Astrocyte (in vitro differentiated cells and primary cell): ENCODE data around the gene RUNX1.

Source experiments
- CTCF ChIP-seq: IDR thresholded peaks from 2 replicates; pipeline ENCODE4 v1.5.1; 2011; ENCODE audit warnings: low read depth, mild to moderate bottlenecking, inconsistent platforms, low read length, moderate library complexity; ENCODE audit not compliant: insufficient read depth
- EZH2 ChIP-seq: IDR thresholded peaks from 2 replicates; pipeline ENCODE4 v1.6.1; 2012; ENCODE audit warnings: mild to moderate bottlenecking, low read length, inconsistent platforms; ENCODE audit not compliant: insufficient read depth

- TF ChIP-seq CTCF, result no peak
- no peak for TF ChIP-seq EZH2
These were observed 300.2 kb downstream of the RUNX1 start for GRCh38 chr21:34748862-34749261.
